NCI-H345 (cell line): ENCODE measurements around the gene ERC2.
A peak's percentile ranks its signal among the peaks of the same experiment; 100 is the strongest.

Experiments used
- DNase-seq: peaks from one replicate; lab custom pipeline; 2025; lab: John Stamatoyannopoulos, UW

The ERC2 gene

GRCh38 chr3:55641964-55642363, 826.3 kb downstream of the ERC2 start:
- no peak for DNase-seq

GRCh38 chr3:55639896-55640765, 828.1 kb downstream of the ERC2 start:
- DNase-seq, result no peak

- no peak for DNase-seq
Measured at GRCh38 chr3:55639143-55639542, 829.1 kb downstream of the ERC2 start.

GRCh38 chr3:55637906-55638638, 830.2 kb downstream of the ERC2 start:
- no peak for DNase-seq

- no peak for DNase-seq
Measured at GRCh38 chr3:55636300-55637195, 831.7 kb downstream of the ERC2 start.

GRCh38 chr3:55634345-55634744, 833.9 kb downstream of the ERC2 start:
- DNase-seq, result no peak

- no peak for DNase-seq
Measured at GRCh38 chr3:55633333-55633732, 834.9 kb downstream of the ERC2 start.

- DNase-seq, result no peak
Measured at GRCh38 chr3:55631766-55632331, 836.4 kb downstream of the ERC2 start.

- no peak for DNase-seq
Measured at GRCh38 chr3:55630921-55631299, 837.4 kb downstream of the ERC2 start.

GRCh38 chr3:55630280-55630920, 837.9 kb downstream of the ERC2 start:
- DNase-seq, result no peak

GRCh38 chr3:55629432-55629831, 838.8 kb downstream of the ERC2 start:
- DNase-seq, result peak; percentile 68

GRCh38 chr3:55626279-55626665, 842.0 kb downstream of the ERC2 start:
- DNase-seq, result no peak

- no peak for DNase-seq
Measured at GRCh38 chr3:55624238-55624637, 844.0 kb downstream of the ERC2 start.

GRCh38 chr3:55623786-55624185, 844.5 kb downstream of the ERC2 start:
- no peak for DNase-seq

GRCh38 chr3:55622733-55623132, 845.5 kb downstream of the ERC2 start:
- no peak for DNase-seq

GRCh38 chr3:55622116-55622515, 846.2 kb downstream of the ERC2 start:
- no peak for DNase-seq

- DNase-seq, result no peak
Measured at GRCh38 chr3:55621648-55622047, 846.6 kb downstream of the ERC2 start.

GRCh38 chr3:55621026-55621422, 847.2 kb downstream of the ERC2 start:
- DNase-seq, result no peak

- DNase-seq, result no peak
Measured at GRCh38 chr3:55620351-55621025, 847.8 kb downstream of the ERC2 start.

GRCh38 chr3:55619046-55619808, 849.0 kb downstream of the ERC2 start:
- no peak for DNase-seq
